Right cardiac atrium (tissue), 5 donors: Measurements from ENCODE around the gene GOLGA3. TPM values are rescaled to one million over a fixed set of nuclear protein-coding genes. Genes with fewer than 3 reads are reported as not detected.

Source experiments
- ATAC-seq, 2 donors: fragments of 200-7000 bp; cut with Tn5 transposase; one replicate each; pipeline versions ENCODE4 v1.8.0 to v1.9.1; 2020; ENCODE audit warnings: moderate library complexity in 2 of 2, mild to moderate bottlenecking in 1 of 2
- DNase-seq, 3 donors: peaks; one replicate each; pipeline ENCODE4 v3.0.0-alpha.2; 2020
- H3K27ac ChIP-seq: one replicate; pipeline ENCODE4 v1.5.1; 2013; ENCODE audit warnings: mild to moderate bottlenecking, low read length, control low read depth, moderate library complexity
- H3K27me3 ChIP-seq: one replicate; pipeline ENCODE4 v1.6.1; 2013; ENCODE audit not compliant: control insufficient read depth, insufficient read depth
- H3K4me1 ChIP-seq: one replicate; pipeline ENCODE4 v1.6.1; 2013; ENCODE audit warnings: low read length; ENCODE audit not compliant: control insufficient read depth, insufficient read depth
- H3K4me3 ChIP-seq: one replicate; pipeline ENCODE4 v1.5.1; 2013; ENCODE audit warnings: low read length, control low read depth
- H3K9me3 ChIP-seq: one replicate; pipeline ENCODE4 v1.6.1; 2013; ENCODE audit warnings: low read length; ENCODE audit not compliant: control insufficient read depth
- WGBS: extraction: QIAGEN DNeasy Blood & Tissue Kit; methylation state at CpG from one replicate; pipeline ENCODE4 v1.1.7; 2013; 5-methylcytosine and 5-hydroxymethylcytosine counted together
- intact Hi-C, 4 donors: fragments of 100-400 bp; cut with DNase I; formaldehyde crosslinking; loops; one replicate each; pipeline versions ENCODE4 v1.11.0 to v1.14.0; 2022 to 2023
- polyA plus RNA-seq: library from polyadenylated mRNA; stranded (reverse); fragments of 200-250 nt; gene quantifications from one replicate; pipeline ENCODE4 v1.2.3, GENCODE V29; 2013
- total RNA-seq, 4 donors: library from RNA; stranded (reverse); fragmentation: NEBNext Ultra II Directional; extraction: Animal tissue kit (Norgen Biotek cat#: 25700); gene quantifications; one replicate each; pipeline ENCODE4 v1.2.1, GENCODE V29; 2021
- donor health status: healthy with polysubstance abuse.
- donor health status: DM: no; HTN: yes; CAD: no.
- donor health status: DM: no; HTN: no; CAD: no.
- donor health status: DM: no; HTN: yes; CAD: no; lungs with severe emphysema.
- donor health status: DM: yes; HTN: yes; CAD: no.

Gene GOLGA3
- total and polyA plus RNA-seq, 5 donors = 14.6 to 49.8 (median 31.7) TPM

- Histone ChIP-seq H3K9me3 (no peaks in the 10 kb centered on the region), H3K27me3 (no peaks in the 10 kb centered on the region), H3K4me3 (no peak overlapping the region), H3K27ac (no peak overlapping the region), H3K4me1 (no peaks in the 10 kb centered on the region)
- DNase-seq = no peak
- ATAC-seq = no peak
- WGBS = 87% methylated on average over 31 of the region's 31 CpGs
- intact Hi-C loops = no loop called here
Observed at GRCh38 chr12:132719141-132719953, 109.3 kb downstream of the GOLGA3 start.

Other genes starting within 250 kb of the GOLGA3 start
- gene LRCOL1, start 218.3 kb downstream of the GOLGA3 start, total RNA-seq = not detected
- gene LRCOL1, start 218.3 kb downstream of the GOLGA3 start, polyA plus RNA-seq = not detected
- not detected for gene P2RX2, start 210.1 kb downstream of the GOLGA3 start, total RNA-seq
- gene P2RX2, start 210.1 kb downstream of the GOLGA3 start, polyA plus RNA-seq = not detected
- 10 to 100 TPM; 13.0 to 22.1 (median 15.8) TPM for gene POLE, start 141.5 kb downstream of the GOLGA3 start, total RNA-seq
- 10.6 TPM for gene POLE, start 141.5 kb downstream of the GOLGA3 start, polyA plus RNA-seq
- gene PXMP2, start 141.3 kb downstream of the GOLGA3 start, total RNA-seq = 10 to 100 TPM; 21.6 to 40.1 (median 36.3) TPM
- gene PXMP2, start 141.3 kb downstream of the GOLGA3 start, polyA plus RNA-seq = 36.8 TPM
- gene PGAM5, start 118.0 kb downstream of the GOLGA3 start, total RNA-seq = 10 to 100 TPM; 21.2 to 24.0 (median 23.2) TPM
- 15.1 TPM for gene PGAM5, start 118.0 kb downstream of the GOLGA3 start, polyA plus RNA-seq
- gene ANKLE2, start 67.0 kb downstream of the GOLGA3 start, total RNA-seq = 10 to 100 TPM; 24.8 to 34.1 (median 26.6) TPM
- 17.7 TPM for gene ANKLE2, start 67.0 kb downstream of the GOLGA3 start, polyA plus RNA-seq
- 10 to 100 TPM; 15.3 to 27.6 (median 17.5) TPM for gene CHFR, start 58.7 kb upstream of the GOLGA3 start, total RNA-seq
- 12.5 TPM for gene CHFR, start 58.7 kb upstream of the GOLGA3 start, polyA plus RNA-seq
- 10 to 100 TPM in 3 of 4 donors, 1 to 10 TPM in 1; 9.7 to 17.4 (median 15.3) TPM for gene ZNF605, start 127.4 kb upstream of the GOLGA3 start, total RNA-seq
- 6.5 TPM for gene ZNF605, start 127.4 kb upstream of the GOLGA3 start, polyA plus RNA-seq
- gene ZNF26, start 157.5 kb upstream of the GOLGA3 start, total RNA-seq = 1 to 10 TPM; 4.3 to 6.3 (median 5.5) TPM
- 2.3 TPM for gene ZNF26, start 157.5 kb upstream of the GOLGA3 start, polyA plus RNA-seq
- gene ZNF84, start 208.6 kb upstream of the GOLGA3 start, total RNA-seq = 10 to 100 TPM; 19.5 to 23.8 (median 21.3) TPM
- 11.1 TPM for gene ZNF84, start 208.6 kb upstream of the GOLGA3 start, polyA plus RNA-seq